ENCODE measurements around the gene SMARCA4. TPM values are rescaled to one million over a fixed set of nuclear protein-coding genes. Genes with fewer than 3 reads are reported as not detected.

SMARCA4 gene
- total and polyA plus RNA-seq, 2 experiments from 2014 or later: 177 to 336 TPM

DNA sequence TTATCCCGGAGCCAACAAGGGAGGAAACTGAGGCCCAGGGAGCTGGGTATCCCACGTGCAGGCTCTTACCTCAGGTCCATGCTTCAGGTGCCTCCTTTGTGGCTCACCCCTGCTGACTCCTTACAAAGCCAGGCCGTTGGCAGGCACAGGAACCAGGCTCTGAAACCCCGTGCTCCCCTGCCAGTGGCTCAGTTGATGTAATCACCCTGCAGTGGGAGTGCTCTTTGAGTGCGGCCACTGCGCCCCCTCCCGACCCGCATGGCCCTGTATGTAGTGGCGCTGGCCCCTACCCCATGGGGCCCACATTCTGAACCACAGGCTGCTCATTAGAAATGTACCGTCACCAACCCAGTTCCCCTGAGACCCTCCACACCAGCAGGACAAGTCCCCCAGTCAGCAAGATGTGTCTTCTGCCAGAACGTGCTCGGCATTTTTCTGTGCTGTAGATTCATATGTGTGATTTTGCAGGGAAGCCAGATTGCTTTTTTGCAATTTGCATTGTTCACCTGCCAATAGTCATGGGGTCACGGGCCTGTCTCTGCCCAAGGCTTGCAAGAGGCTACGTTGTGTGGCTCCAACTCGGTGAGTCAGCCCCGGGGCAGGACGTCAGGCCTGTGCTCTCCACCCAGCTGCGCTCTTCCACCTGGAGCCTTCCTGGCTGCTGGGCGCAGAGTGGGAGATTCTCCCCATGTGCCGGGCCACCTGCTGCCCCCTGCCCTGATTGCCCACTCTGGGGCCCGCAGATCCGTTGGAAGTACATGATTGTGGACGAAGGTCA lies 60.3 kb downstream of the SMARCA4 start:
- Mint-ChIP-seq H3K4me1 (no peaks in the 10 kb centered on the region; the same call in 2 of the 3 replicates), H3K4me3 (no peak overlapping the region), H3K27me3 (ENCODE audit: insufficient read depth, low read depth, poor library complexity) (peaks cover 17% of the 10 kb centered on the region), H3K36me3 (ENCODE audit: low read depth) (peaks cover 88% of the 10 kb centered on the region), H3K9me3 (no peaks in the 10 kb centered on the region), H3K27ac (no peak overlapping the region; the same call in 1 of the 2 replicates)
- TF ChIP-seq CTCF (conservative IDR thresholded peaks at IDR 0.05; ENCODE audit: low read depth in 2 of 2) (peak in 1 of 2 experiments; percentile 47; a peak in 2 of 4 replicates), ZNF331 (CRISPR knock-in tag; IDR thresholded peaks at IDR 0.05; ENCODE audit: low read depth) (no peak)
- Histone ChIP-seq H4K20me1 (replicated peaks; ENCODE audit: insufficient read depth) (no peaks in the 10 kb centered on the region; the same call in none of the 2 replicates), H3K79me2 (replicated peaks; ENCODE audit: insufficient read depth) (peaks cover 4% of the 10 kb centered on the region; the same call in 1 of the 2 replicates), H3K9me2 (ENCODE audit: insufficient read depth) (no peaks in the 10 kb centered on the region), H3F3A (replicated peaks; ENCODE audit: low read depth) (0 out of 2 replicates have a peak, but pooled peaks cover 14% of the 10 kb centered on the region), H3K27me3 (ENCODE audit: insufficient read depth) (no peaks in the 10 kb centered on the region), H3K4me3 (no peak overlapping the region), H3K4me1 (ENCODE audit: insufficient read depth) (no peaks in the 10 kb centered on the region), H3K4me2 (no peak overlapping the region), H3K27ac (ENCODE audit: low read depth) (no peak overlapping the region), H3K36me3 (ENCODE audit: insufficient read depth) (peaks cover 38% of the 10 kb centered on the region), H2AFZ (no peak overlapping the region)
- DNase-seq (ENCODE audit: low spot score): no peak
- ATAC-seq: peak; percentile 26; the same call in 2 of the 3 replicates

- H3K9me3 Mint-ChIP-seq: no peaks in the 10 kb centered on the region
- Histone ChIP-seq H3K36me3 (ENCODE audit: insufficient read depth) (peaks cover 34% of the 10 kb centered on the region), H3K4me3 (no peak overlapping the region), H3K4me1 (ENCODE audit: insufficient read depth) (no peaks in the 10 kb centered on the region), H3K4me2 (no peak overlapping the region), H4K20me1 (replicated peaks; ENCODE audit: insufficient read depth) (no peaks in the 10 kb centered on the region; the same call in none of the 2 replicates), H3K27me3 (ENCODE audit: insufficient read depth) (no peaks in the 10 kb centered on the region), H3K27ac (ENCODE audit: low read depth) (no peak overlapping the region), H3K9me2 (ENCODE audit: insufficient read depth) (no peaks in the 10 kb centered on the region), H3F3A (replicated peaks; ENCODE audit: low read depth) (0 out of 2 replicates have a peak, but pooled peaks cover 11% of the 10 kb centered on the region), H3K79me2 (replicated peaks; ENCODE audit: insufficient read depth) (no peaks in the 10 kb centered on the region), H2AFZ (no peak overlapping the region)
- ATAC-seq (no peak), DNase-seq (ENCODE audit: low spot score) (no peak)
- no peak overlapping the region for H3K27ac Mint-ChIP-seq
- H3K4me3 Mint-ChIP-seq: no peak overlapping the region
- no peaks in the 10 kb centered on the region; the same call in 2 of the 3 replicates for H3K4me1 Mint-ChIP-seq
- peaks cover 87% of the 10 kb centered on the region for H3K36me3 Mint-ChIP-seq (ENCODE audit: low read depth)
- peaks cover 15% of the 10 kb centered on the region for H3K27me3 Mint-ChIP-seq (ENCODE audit: insufficient read depth, low read depth, poor library complexity)
- TF ChIP-seq EZH2 (IDR thresholded peaks at IDR 0.05; ENCODE audit: low read depth, unreplicated experiment) (no peak), JUNB (IDR thresholded peaks at IDR 0.05; ENCODE audit: unreplicated experiment) (no peak), NANOG (IDR thresholded peaks at IDR 0.05; ENCODE audit: borderline replicate concordance) (no peak), STAT1 (IDR thresholded peaks at IDR 0.05; ENCODE audit: unreplicated experiment) (no peak), POLR2AphosphoS5 (IDR thresholded peaks at IDR 0.05; ENCODE audit: low read depth) (no peak), CREB1 (CRISPR knock-in tag; IDR thresholded peaks at IDR 0.05; ENCODE audit: low read depth) (no peak), ZNF331 (CRISPR knock-in tag; IDR thresholded peaks at IDR 0.05; ENCODE audit: low read depth) (no peak), ZNF114 (CRISPR knock-in tag; IDR thresholded peaks at IDR 0.05) (no peak), CTCF (conservative IDR thresholded peaks at IDR 0.05; ENCODE audit: low read depth in 2 of 2) (no peak)
- TF ChIP-seq, protein P1, sequence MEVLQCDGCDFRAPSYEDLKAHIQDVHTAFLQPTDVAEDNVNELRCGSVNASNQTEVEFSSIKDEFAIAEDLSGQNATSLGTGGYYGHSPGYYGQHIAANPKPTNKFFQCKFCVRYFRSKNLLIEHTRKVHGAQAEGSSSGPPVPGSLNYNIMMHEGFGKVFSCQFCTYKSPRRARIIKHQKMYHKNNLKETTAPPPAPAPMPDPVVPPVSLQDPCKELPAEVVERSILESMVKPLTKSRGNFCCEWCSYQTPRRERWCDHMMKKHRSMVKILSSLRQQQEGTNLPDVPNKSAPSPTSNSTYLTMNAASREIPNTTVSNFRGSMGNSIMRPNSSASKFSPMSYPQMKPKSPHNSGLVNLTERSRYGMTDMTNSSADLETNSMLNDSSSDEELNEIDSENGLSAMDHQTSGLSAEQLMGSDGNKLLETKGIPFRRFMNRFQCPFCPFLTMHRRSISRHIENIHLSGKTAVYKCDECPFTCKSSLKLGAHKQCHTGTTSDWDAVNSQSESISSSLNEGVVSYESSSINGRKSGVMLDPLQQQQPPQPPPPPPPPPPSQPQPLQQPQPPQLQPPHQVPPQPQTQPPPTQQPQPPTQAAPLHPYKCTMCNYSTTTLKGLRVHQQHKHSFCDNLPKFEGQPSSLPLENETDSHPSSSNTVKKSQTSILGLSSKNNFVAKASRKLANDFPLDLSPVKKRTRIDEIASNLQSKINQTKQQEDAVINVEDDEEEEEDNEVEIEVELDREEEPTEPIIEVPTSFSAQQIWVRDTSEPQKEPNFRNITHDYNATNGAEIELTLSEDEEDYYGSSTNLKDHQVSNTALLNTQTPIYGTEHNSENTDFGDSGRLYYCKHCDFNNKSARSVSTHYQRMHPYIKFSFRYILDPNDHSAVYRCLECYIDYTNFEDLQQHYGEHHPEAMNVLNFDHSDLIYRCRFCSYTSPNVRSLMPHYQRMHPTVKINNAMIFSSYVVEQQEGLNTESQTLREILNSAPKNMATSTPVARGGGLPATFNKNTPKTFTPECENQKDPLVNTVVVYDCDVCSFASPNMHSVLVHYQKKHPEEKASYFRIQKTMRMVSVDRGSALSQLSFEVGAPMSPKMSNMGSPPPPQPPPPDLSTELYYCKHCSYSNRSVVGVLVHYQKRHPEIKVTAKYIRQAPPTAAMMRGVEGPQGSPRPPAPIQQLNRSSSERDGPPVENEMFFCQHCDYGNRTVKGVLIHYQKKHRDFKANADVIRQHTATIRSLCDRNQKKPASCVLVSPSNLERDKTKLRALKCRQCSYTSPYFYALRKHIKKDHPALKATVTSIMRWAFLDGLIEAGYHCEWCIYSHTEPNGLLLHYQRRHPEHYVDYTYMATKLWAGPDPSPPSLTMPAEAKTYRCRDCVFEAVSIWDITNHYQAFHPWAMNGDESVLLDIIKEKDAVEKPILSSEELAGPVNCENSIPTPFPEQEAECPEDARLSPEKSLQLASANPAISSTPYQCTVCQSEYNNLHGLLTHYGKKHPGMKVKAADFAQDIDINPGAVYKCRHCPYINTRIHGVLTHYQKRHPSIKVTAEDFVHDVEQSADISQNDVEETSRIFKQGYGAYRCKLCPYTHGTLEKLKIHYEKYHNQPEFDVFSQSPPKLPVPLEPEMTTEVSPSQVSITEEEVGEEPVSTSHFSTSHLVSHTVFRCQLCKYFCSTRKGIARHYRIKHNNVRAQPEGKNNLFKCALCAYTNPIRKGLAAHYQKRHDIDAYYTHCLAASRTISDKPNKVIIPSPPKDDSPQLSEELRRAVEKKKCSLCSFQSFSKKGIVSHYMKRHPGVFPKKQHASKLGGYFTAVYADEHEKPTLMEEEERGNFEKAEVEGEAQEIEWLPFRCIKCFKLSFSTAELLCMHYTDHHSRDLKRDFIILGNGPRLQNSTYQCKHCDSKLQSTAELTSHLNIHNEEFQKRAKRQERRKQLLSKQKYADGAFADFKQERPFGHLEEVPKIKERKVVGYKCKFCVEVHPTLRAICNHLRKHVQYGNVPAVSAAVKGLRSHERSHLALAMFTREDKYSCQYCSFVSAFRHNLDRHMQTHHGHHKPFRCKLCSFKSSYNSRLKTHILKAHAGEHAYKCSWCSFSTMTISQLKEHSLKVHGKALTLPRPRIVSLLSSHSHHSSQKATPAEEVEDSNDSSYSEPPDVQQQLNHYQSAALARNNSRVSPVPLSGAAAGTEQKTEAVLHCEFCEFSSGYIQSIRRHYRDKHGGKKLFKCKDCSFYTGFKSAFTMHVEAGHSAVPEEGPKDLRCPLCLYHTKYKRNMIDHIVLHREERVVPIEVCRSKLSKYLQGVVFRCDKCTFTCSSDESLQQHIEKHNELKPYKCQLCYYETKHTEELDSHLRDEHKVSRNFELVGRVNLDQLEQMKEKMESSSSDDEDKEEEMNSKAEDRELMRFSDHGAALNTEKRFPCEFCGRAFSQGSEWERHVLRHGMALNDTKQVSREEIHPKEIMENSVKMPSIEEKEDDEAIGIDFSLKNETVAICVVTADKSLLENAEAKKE (CRISPR knock-in tag; IDR thresholded peaks at IDR 0.05): no peak
Measured at GRCh38 chr19:11021760-11022144, 60.9 kb downstream of the SMARCA4 start.

Data from GM23338 (cell line).